SIG-M5 treated with dmso at 0.1 percent for 504 hours (cell line): ENCODE measurements around the gene CYBRD1.
A peak's percentile ranks its signal among the peaks of the same experiment; 100 is the strongest.
"Not testable (repeated sequence)": the region's sequence is repeated elsewhere in the genome, so short reads cannot be mapped to it uniquely, and the experiment has no call there.

ENCODE experiments used
- DNase-seq: peaks from one replicate; lab custom pipeline; 2025; ENCODE audit not compliant: unreplicated experiment; lab: John Stamatoyannopoulos, UW

CYBRD1 gene

GRCh38 chr2:171515672-171516298 lies 6.5 kb upstream of the CYBRD1 start:
- DNase-seq = no peak

GRCh38 chr2:171516793-171517192 lies 5.5 kb upstream of the CYBRD1 start:
- no peak for DNase-seq

GRCh38 chr2:171520471-171520870 lies 1.8 kb upstream of the CYBRD1 start:
- DNase-seq = no peak

GRCh38 chr2:171521361-171522051 lies 768 bp upstream of the CYBRD1 start:
- DNase-seq = no peak

- DNase-seq = peak; percentile 40
Measured at GRCh38 chr2:171522788-171523087, 464 bp downstream of the CYBRD1 start.

GRCh38 chr2:171523088-171524017 lies 1.1 kb downstream of the CYBRD1 start:
- peak; percentile 89 for DNase-seq

GRCh38 chr2:171524018-171524401 lies 1.7 kb downstream of the CYBRD1 start:
- peak; percentile 32 for DNase-seq

GRCh38 chr2:171529914-171530313 lies 7.6 kb downstream of the CYBRD1 start:
- DNase-seq = no peak

- DNase-seq = no peak
Measured at GRCh38 chr2:171530378-171530777, 8.1 kb downstream of the CYBRD1 start.

GRCh38 chr2:171530859-171531258 lies 8.6 kb downstream of the CYBRD1 start:
- not testable (repeated sequence) for DNase-seq

GRCh38 chr2:171531291-171531690 lies 9.0 kb downstream of the CYBRD1 start:
- DNase-seq = peak; percentile 18

- DNase-seq = no peak
Measured at GRCh38 chr2:171531836-171532450, 9.7 kb downstream of the CYBRD1 start.

- no peak for DNase-seq
Measured at GRCh38 chr2:171533331-171533730, 11.1 kb downstream of the CYBRD1 start.

- DNase-seq = not testable (repeated sequence)
Measured at GRCh38 chr2:171535528-171535927, 13.3 kb downstream of the CYBRD1 start.

- no peak for DNase-seq
Measured at GRCh38 chr2:171540437-171540836, 18.2 kb downstream of the CYBRD1 start.

- DNase-seq = peak; percentile 50
Measured at GRCh38 chr2:171541202-171541887, 19.1 kb downstream of the CYBRD1 start.

- DNase-seq = no peak
Measured at GRCh38 chr2:171545086-171545485, 22.8 kb downstream of the CYBRD1 start.

GRCh38 chr2:171547256-171547655 lies 25.0 kb downstream of the CYBRD1 start:
- no peak for DNase-seq

- no peak for DNase-seq
Measured at GRCh38 chr2:171547720-171548119, 25.4 kb downstream of the CYBRD1 start.

- no peak for DNase-seq
Measured at GRCh38 chr2:171550613-171551012, 28.3 kb downstream of the CYBRD1 start.

- no peak for DNase-seq
Measured at GRCh38 chr2:171551836-171552235, 29.6 kb downstream of the CYBRD1 start.
